Measurements from ENCODE around the gene KCNH4.
"Not testable (repeated sequence)": the region's sequence is repeated elsewhere in the genome, so short reads cannot be mapped to it uniquely, and the experiment has no call there.

KCNH4 gene

GRCh38 chr17:42180922-42181850 is at the start of gene KCNH4:
KCNH4 (minus strand) TSS chr17:42181142; CDS start chr17:42180945, 197 bp downstream.
- peak; percentile 74 to 75 for DNase-seq (ENCODE audit: low read depth in 2 of 2, low spot score in 1 of 2)

- DNase-seq (ENCODE audit: low read depth in 2 of 2, low spot score in 1 of 2) = no peak
Measured at GRCh38 chr17:42230225-42230624, 49.3 kb upstream of the KCNH4 start.

GRCh38 chr17:42227849-42228700 is 47.1 kb upstream of the KCNH4 start:
- no peak for DNase-seq (ENCODE audit: low read depth in 2 of 2, low spot score in 1 of 2)

DNA sequence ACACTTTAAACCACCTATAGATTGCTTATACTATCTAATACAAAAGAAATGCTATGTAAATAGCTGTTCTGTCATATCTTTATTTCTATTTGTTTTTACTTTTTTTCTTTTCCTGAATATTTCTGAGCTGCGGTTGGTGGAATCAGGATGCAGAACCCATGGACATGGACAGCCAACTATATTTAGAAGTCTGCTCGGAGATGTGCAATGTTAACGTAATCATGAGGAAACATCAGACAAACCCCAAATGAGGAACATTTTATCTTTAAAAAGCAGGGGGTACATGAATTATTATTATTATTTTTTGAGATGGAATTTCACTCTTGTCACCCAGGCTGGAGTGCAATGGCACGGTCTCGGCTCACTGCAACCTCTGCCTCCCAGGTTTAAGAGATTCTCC is 44.7 kb upstream of the KCNH4 start:
- DNase-seq (ENCODE audit: low read depth in 2 of 2, low spot score in 1 of 2) = no peak

GRCh38 chr17:42224651-42225050 is 43.7 kb upstream of the KCNH4 start:
- no peak for DNase-seq (ENCODE audit: low read depth in 2 of 2, low spot score in 1 of 2)

DNA sequence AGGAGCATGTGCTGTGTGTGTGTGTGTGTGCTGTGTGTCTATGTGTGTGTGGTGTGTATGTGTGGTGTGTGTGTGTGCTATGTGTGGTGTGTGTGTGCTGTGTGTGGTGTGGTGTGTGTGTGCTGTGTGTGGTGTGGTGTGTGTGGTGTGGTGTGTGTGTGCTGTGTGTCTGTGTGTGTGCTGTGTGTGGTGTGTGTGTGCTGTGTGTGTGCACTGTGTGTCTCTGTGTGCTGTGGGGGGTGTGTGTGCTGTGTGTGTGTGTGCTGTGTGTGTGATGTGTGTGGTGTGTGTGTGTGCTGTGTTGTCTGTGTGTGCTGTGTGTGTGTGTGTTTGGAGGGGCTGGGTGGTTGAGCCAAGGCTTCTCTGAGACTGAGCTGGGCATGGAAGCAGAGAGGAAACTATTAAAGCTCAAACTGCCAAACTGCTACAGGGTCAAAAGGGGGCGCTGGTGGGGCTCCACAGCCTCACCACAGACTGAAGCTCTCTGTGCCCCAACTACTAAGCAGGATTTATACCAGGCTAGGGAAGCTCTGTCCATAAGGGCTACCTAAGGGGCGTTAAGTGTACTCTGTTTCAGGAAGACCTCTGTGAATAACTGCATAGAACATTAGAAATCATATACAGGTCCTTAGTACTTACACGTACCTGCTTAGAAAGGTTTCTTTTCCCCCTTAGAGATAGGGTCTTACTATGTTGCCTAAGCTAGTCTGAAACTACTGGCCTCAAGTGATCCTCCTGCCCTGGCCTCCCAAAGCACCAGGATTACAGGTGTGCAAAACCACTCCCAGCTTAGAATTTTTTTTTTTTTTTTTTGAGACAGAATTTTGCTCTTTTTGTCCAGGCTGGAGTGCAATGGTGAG is 41.2 kb upstream of the KCNH4 start:
- peak in 1 of 2 donors; percentile 17 for DNase-seq (ENCODE audit: low read depth in 2 of 2, low spot score in 1 of 2)

GRCh38 chr17:42219280-42219679 is 38.3 kb upstream of the KCNH4 start:
- not testable (repeated sequence) for DNase-seq (ENCODE audit: low read depth in 2 of 2, low spot score in 1 of 2)

DNA sequence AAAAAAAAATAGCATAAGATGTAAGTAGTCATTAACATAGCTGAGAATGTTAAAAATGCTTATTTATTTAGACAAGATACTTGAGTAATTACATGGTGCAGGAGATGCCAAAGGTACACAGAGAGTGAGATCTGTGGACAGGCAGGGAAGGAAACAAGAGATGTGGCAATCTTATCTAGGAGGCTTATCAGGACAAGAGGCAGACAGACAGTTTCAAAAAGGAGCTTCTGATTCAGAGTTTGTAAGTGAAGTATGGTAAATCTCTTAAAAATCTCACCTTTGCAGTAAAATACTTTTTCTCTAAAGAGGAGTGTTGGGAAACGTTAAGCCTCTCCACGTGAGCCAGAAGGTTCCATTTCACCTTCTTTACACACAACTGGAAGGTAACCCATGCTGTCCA is 33.2 kb upstream of the KCNH4 start:
- no peak for DNase-seq (ENCODE audit: low read depth in 2 of 2, low spot score in 1 of 2)

GRCh38 chr17:42212382-42212781 is 31.4 kb upstream of the KCNH4 start:
- no peak for DNase-seq (ENCODE audit: low read depth in 2 of 2, low spot score in 1 of 2)

DNA sequence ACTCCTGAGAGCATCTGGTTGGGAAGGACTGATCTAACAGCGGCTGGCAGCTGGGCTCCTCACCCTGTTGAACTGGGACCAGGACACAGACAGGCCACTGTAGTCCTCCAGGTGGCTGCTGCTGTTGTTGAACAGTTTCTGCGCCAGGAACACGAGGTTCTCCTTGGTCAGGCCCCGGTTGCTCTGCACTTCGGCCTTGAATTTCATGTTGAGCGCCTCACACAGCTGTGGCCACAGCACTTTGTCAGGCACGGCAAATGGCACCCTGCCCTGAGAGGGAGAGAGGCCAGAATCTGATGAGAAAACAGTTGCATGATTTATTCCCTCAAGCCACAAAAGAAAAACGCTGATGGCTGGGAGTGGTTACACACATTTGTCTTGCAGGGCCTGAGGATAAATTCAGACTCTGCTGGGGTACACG is 31.0 kb upstream of the KCNH4 start:
- not testable (repeated sequence) for DNase-seq (ENCODE audit: low read depth in 2 of 2, low spot score in 1 of 2)

DNA sequence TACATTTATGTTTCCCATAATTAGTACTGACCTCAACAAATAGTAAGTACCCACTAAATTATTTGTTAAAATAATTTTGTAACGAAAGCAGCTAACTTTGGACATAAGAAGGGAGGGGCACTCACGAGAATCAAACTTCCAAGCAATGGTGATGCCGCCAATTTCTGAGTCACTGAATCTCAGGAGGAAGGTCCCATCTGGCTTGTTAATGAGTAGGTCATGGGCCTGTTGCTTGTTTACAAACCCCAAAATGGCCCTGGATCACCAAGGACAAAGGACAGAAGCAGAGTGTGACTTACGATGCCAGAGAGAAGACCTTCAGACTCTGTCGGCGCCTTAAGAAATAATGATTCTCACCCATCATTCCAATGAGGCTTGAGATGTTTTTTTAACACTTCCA is 29.1 kb upstream of the KCNH4 start:
- no peak for DNase-seq (ENCODE audit: low read depth in 2 of 2, low spot score in 1 of 2)

- not testable (repeated sequence) for DNase-seq (ENCODE audit: low read depth in 2 of 2, low spot score in 1 of 2)
Measured at GRCh38 chr17:42206153-42206612, 25.2 kb upstream of the KCNH4 start.

DNA sequence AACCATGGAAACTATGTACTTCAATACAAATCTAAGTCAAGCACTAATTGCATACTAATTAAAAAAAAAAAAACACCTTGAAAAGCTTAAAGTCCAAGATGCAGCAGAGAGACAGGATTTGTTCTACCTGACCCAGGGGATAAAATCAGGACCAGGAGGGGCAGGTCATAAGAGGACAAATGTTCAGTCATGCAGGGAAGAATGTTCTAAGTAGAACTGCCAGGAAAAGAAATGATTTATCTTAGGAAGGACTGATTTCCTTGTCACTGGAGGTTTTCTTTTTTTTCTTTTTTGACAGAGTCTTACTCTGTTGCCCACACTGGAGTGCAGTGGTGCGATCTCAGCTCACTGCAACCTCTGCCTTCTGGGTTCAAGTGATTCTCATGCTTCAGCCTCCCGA is 22.4 kb upstream of the KCNH4 start:
- no peak for DNase-seq (ENCODE audit: low read depth in 2 of 2, low spot score in 1 of 2)

GRCh38 chr17:42202696-42203095 is 21.8 kb upstream of the KCNH4 start:
- no peak for DNase-seq (ENCODE audit: low read depth in 2 of 2, low spot score in 1 of 2)

GRCh38 chr17:42202159-42202558 is 21.2 kb upstream of the KCNH4 start:
- no peak for DNase-seq (ENCODE audit: low read depth in 2 of 2, low spot score in 1 of 2)

GRCh38 chr17:42201458-42201772 is 20.5 kb upstream of the KCNH4 start:
- DNase-seq (ENCODE audit: low read depth in 2 of 2, low spot score in 1 of 2) = no peak

- no peak for DNase-seq (ENCODE audit: low read depth in 2 of 2, low spot score in 1 of 2)
Measured at GRCh38 chr17:42200706-42201457, 19.9 kb upstream of the KCNH4 start.

GRCh38 chr17:42199416-42200011 is 18.6 kb upstream of the KCNH4 start:
- DNase-seq (ENCODE audit: low read depth in 2 of 2, low spot score in 1 of 2) = no peak

- no peak for DNase-seq (ENCODE audit: low read depth in 2 of 2, low spot score in 1 of 2)
Measured at GRCh38 chr17:42198897-42199296, 18.0 kb upstream of the KCNH4 start.
